Smooth muscle cell (in vitro differentiated cells): ENCODE data around the gene GAS7. TPM values are rescaled to one million over a fixed set of nuclear protein-coding genes. Genes with fewer than 3 reads are reported as not detected.

ENCODE experiments used
- DNase-seq: peaks from one replicate; lab custom pipeline; 2025; ENCODE audit not compliant: unreplicated experiment; lab: John Stamatoyannopoulos, UW
- H2AFZ ChIP-seq: fragments of 200-600 bp; sonication (generic); 2 replicates; pipeline ENCODE4 v1.6.0; 2016; ENCODE audit warnings: antibody characterized with exemption, low read depth, mild to moderate bottlenecking
- H3F3A ChIP-seq: fragments of 200-600 bp; sonication (generic); 2 replicates; pipeline ENCODE4 v1.6.0; 2017; ENCODE audit warnings: antibody characterized with exemption, low read depth
- H3K27ac ChIP-seq: fragments of 200-600 bp; sonication (generic); 2 replicates; pipeline ENCODE4 v1.5.1; 2016; ENCODE audit warnings: low read depth, mild to moderate bottlenecking
- H3K27me3 ChIP-seq: fragments of 200-600 bp; sonication (generic); 2 replicates; pipeline ENCODE4 v1.6.1; 2016; ENCODE audit warnings: low read depth, mild to moderate bottlenecking
- H3K36me3 ChIP-seq: fragments of 200-600 bp; sonication (generic); 2 replicates; pipeline ENCODE4 v1.5.1; 2016; ENCODE audit warnings: low read depth
- H3K4me1 ChIP-seq: fragments of 200-600 bp; sonication (generic); 2 replicates; pipeline ENCODE4 v1.5.1; 2016; ENCODE audit warnings: low read depth
- H3K4me2 ChIP-seq: fragments of 200-600 bp; sonication (generic); 2 replicates; pipeline ENCODE4 v1.6.0; 2016; ENCODE audit warnings: mild to moderate bottlenecking
- H3K4me3 ChIP-seq: fragments of 200-600 bp; sonication (generic); 2 replicates; pipeline ENCODE4 v1.5.1; 2016; ENCODE audit warnings: mild to moderate bottlenecking
- H3K79me2 ChIP-seq: fragments of 200-600 bp; sonication (generic); 2 replicates; pipeline ENCODE4 v1.6.0; 2016; ENCODE audit warnings: low read depth, mild to moderate bottlenecking
- H3K9ac ChIP-seq: fragments of 200-600 bp; sonication (generic); 2 replicates; pipeline ENCODE4 v1.6.0; 2016; ENCODE audit warnings: low read depth
- H3K9me3 ChIP-seq: fragments of 200-600 bp; sonication (generic); replicated peaks from 2 replicates; pipeline ENCODE4 v1.5.1; 2016; ENCODE audit warnings: low read depth
- H4K20me1 ChIP-seq: fragments of 200-600 bp; sonication (generic); 2 replicates; pipeline ENCODE4 v1.6.0; 2016; ENCODE audit warnings: low read depth
- WGBS: methylation state at CpG from one replicate; pipeline ENCODE4 v1.1.7; 2016; ENCODE audit warnings: low lambda C conversion rate; 5-methylcytosine and 5-hydroxymethylcytosine counted together
- polyA plus RNA-seq: library from polyadenylated mRNA; unstranded; fragments of >200 nt; fragmentation: Nextera tagmentation; extraction: Ambion mirVana; gene quantifications from 2 replicates; pipeline ENCODE4 v1.2.1, GENCODE V29; 2016
- total RNA-seq: library from RNA; depleted of rRNA; stranded (reverse); fragments of >200 nt; gene quantifications from 2 replicates; pipeline ENCODE4 v1.2.3, GENCODE V29; 2014
- TF ChIP-seq, protein P1 (sequence below): fragments of 200-600 bp; sonication (generic); IDR thresholded peaks from 2 replicates; pipeline ENCODE4 v1.5.1; 2017; ENCODE audit warnings: borderline replicate concordance, mild to moderate bottlenecking, antibody characterized with exemption; ENCODE audit not compliant: insufficient read depth, poor library complexity, severe bottlenecking

The GAS7 gene
- total and polyA plus RNA-seq, 2 experiments from 2014 or later = 86.8 to 103 TPM

DNA sequence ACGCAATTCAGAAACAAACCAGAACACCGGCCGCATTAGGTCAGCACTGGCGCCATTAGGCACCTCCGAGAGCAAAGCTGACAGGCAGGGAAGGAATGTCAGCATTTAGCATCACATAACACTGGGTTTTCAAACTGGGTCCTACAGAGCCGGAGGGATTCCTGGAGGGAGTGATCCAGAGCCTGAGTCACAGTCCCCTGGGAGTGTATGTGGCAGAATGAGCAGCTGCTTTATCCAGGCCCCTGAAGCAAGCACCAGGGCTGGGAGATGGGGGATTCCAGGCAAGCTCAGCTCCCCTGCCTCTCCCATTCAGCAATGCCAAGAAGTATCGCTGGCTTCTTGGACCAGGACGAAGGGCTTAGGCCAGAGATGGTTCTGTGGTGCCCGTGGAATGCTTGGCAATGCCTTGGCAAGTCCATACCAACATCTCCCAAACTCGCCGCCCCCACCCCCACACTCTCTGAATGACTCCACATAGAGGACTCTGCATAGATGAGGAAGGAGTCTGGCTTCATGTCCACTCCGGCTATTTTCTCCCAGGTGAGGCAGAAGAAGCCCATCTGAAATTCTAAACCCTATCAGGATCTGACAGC, 20.4 kb downstream of the GAS7 start:
- Histone ChIP-seq H3K79me2 (peaks cover 75% of the 10 kb centered on the region), H3K9me3 (no peaks in the 10 kb centered on the region), H3K4me3 (no peak overlapping the region), H3K4me2 (peak overlapping the region; percentile 76), H3F3A (peaks cover 23% of the 10 kb centered on the region), H3K27me3 (no peaks in the 10 kb centered on the region), H2AFZ (no peak overlapping the region), H4K20me1 (peaks cover 55% of the 10 kb centered on the region), H3K36me3 (no peaks in the 10 kb centered on the region), H3K27ac (peak overlapping the region; percentile 95), H3K9ac (peak overlapping the region; percentile 77), H3K4me1 (peaks cover 33% of the 10 kb centered on the region)
- peak; percentile 30 for DNase-seq
- WGBS = 8% methylated on average over 12 of the region's 12 CpGs
- TF ChIP-seq, protein P1, sequence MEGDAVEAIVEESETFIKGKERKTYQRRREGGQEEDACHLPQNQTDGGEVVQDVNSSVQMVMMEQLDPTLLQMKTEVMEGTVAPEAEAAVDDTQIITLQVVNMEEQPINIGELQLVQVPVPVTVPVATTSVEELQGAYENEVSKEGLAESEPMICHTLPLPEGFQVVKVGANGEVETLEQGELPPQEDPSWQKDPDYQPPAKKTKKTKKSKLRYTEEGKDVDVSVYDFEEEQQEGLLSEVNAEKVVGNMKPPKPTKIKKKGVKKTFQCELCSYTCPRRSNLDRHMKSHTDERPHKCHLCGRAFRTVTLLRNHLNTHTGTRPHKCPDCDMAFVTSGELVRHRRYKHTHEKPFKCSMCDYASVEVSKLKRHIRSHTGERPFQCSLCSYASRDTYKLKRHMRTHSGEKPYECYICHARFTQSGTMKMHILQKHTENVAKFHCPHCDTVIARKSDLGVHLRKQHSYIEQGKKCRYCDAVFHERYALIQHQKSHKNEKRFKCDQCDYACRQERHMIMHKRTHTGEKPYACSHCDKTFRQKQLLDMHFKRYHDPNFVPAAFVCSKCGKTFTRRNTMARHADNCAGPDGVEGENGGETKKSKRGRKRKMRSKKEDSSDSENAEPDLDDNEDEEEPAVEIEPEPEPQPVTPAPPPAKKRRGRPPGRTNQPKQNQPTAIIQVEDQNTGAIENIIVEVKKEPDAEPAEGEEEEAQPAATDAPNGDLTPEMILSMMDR = no peak

DNA sequence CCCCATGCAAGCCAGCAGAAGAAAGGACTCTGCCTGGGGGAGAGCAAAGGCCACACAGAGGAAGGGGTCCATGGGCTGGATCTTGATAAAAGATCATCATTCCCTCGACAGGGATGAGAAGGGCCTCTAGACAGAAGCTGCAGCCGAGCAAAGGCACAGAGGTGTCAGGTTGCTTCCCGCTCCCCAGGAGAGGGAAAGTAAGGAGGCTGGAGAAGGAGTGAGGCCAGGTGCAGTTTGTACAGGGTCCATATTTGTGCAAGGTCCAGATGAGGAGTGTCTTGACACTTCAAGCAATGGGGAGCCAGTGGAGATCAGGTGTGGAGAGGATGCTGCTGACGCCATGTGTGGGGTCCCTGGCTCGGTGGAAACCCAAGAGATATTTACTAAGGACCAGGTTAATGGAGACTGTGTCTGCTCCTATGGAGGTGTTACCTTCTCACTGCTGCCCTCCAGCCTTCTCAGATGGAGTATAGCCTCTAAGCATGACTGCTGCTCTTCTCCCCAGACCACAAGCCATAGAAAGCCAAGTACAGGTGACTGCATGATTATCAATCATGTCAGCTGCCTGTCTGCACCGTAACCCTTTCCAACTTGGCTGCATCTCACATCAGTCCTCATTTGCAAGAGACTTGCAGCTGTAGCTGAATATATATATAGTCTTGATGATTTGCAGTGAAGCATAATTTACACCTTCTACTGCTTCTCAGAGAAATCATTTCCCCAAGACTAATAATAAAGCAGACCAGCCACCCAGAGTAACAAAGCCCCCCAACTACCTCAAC, 21.1 kb downstream of the GAS7 start:
- Histone ChIP-seq H3K27me3 (no peaks in the 10 kb centered on the region), H3K4me3 (no peak overlapping the region), H3K9me3 (no peaks in the 10 kb centered on the region), H4K20me1 (peaks cover 55% of the 10 kb centered on the region), H3K36me3 (no peaks in the 10 kb centered on the region), H3K4me1 (peaks cover 36% of the 10 kb centered on the region), H3K9ac (peak overlapping the region; percentile 16), H3K27ac (peak overlapping the region; percentile 95), H3K79me2 (peaks cover 74% of the 10 kb centered on the region), H3K4me2 (peak overlapping the region; percentile 76), H3F3A (peaks cover 19% of the 10 kb centered on the region), H2AFZ (no peak overlapping the region)
- TF ChIP-seq, protein P1 = no peak
- 64% methylated on average over 6 of the region's 6 CpGs for WGBS
- no peak for DNase-seq

DNA sequence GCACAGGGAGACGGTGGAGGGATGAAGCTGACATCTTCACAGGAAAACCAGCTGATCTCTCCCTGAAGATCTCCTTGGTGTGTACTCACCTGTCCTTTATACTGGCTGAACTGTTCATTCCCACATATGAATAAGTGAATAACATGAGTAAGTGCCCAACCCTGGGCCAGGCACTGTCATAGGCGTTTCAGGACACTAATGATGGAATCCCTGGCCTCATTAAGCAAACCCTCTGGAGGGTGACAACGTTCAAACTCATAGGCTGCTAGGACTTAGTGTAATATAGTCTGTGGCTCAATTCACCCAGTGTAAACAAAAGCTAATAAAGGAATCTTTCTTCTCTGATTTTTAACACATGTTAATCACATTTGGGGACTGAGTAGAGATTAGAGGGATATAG, 24.5 kb downstream of the GAS7 start:
- no peak for DNase-seq
- peaks cover 57% of the 10 kb centered on the region for H3K79me2 ChIP-seq
- peaks cover 46% of the 10 kb centered on the region for H4K20me1 ChIP-seq
- H3K9me3 ChIP-seq = no peaks in the 10 kb centered on the region
- H3F3A ChIP-seq = peaks cover 10% of the 10 kb centered on the region
- H2AFZ ChIP-seq = no peak overlapping the region
- no peaks in the 10 kb centered on the region for H3K36me3 ChIP-seq
- H3K4me2 ChIP-seq = no peak overlapping the region
- no peak overlapping the region for H3K9ac ChIP-seq
- no peak overlapping the region for H3K27ac ChIP-seq
- WGBS = 52% methylated on average over 3 of the region's 3 CpGs
- H3K27me3 ChIP-seq = no peaks in the 10 kb centered on the region
- TF ChIP-seq, protein P1 = no peak
- no peak overlapping the region for H3K4me3 ChIP-seq
- peaks cover 39% of the 10 kb centered on the region for H3K4me1 ChIP-seq
